Left ventricle myocardium superior (tissue), 1 donor: ENCODE data around the gene TCF23. TPM values are rescaled to one million over a fixed set of nuclear protein-coding genes. Genes with fewer than 3 reads are reported as not detected.

Source experiments
- total RNA-seq: library from RNA; stranded (reverse); fragmentation: NEBNext Ultra II Directional; extraction: Animal tissue kit (Norgen Biotek cat#: 25700); gene quantifications from one replicate; pipeline ENCODE4 v1.2.1, GENCODE V29; 2021
- donor health status: DM: no; HTN: yes; CAD: no; lungs with severe emphysema.

Gene TCF23
- total RNA-seq, 1 donor from 2014 or later = 0.10 TPM

Other genes starting within 250 kb of the TCF23 start
- gene MAPRE3, start 178.4 kb upstream of the TCF23 start, total RNA-seq = 52.4 TPM
- 30.9 TPM for gene TMEM214, start 116.0 kb upstream of the TCF23 start, total RNA-seq
- 9.4 TPM for gene AGBL5, start 97.3 kb upstream of the TCF23 start, total RNA-seq
- gene OST4, start 77.3 kb upstream of the TCF23 start, total RNA-seq = 374 TPM
- gene EMILIN1, start 70.4 kb upstream of the TCF23 start, total RNA-seq = 15.7 TPM
- 4.0 TPM for gene KHK, start 62.2 kb upstream of the TCF23 start, total RNA-seq
- 0.87 TPM for gene CGREF1, start 29.9 kb upstream of the TCF23 start, total RNA-seq
- 2.0 TPM for gene ABHD1, start 25.2 kb upstream of the TCF23 start, total RNA-seq
- 51.1 TPM for gene PREB, start 14.4 kb upstream of the TCF23 start, total RNA-seq
- not detected for gene PRR30, start 9.6 kb upstream of the TCF23 start, total RNA-seq
- gene ATRAID, start 63.0 kb downstream of the TCF23 start, total RNA-seq = 112 TPM
- gene SLC5A6, start 63.3 kb downstream of the TCF23 start, total RNA-seq = 13.3 TPM
- gene CAD, start 68.4 kb downstream of the TCF23 start, total RNA-seq = 8.5 TPM
- 9.4 TPM for gene SLC30A3, start 114.0 kb downstream of the TCF23 start, total RNA-seq
- gene DNAJC5G, start 126.4 kb downstream of the TCF23 start, total RNA-seq = 2.1 TPM
- 291 TPM for gene TRIM54, start 133.4 kb downstream of the TCF23 start, total RNA-seq
- 0.55 TPM for gene UCN, start 159.4 kb downstream of the TCF23 start, total RNA-seq
- 47.2 TPM for gene MPV17, start 174.1 kb downstream of the TCF23 start, total RNA-seq
- gene GTF3C2, start 207.8 kb downstream of the TCF23 start, total RNA-seq = 19.8 TPM
- 40.9 TPM for gene EIF2B4, start 221.3 kb downstream of the TCF23 start, total RNA-seq
- gene SNX17, start 221.6 kb downstream of the TCF23 start, total RNA-seq = 61.2 TPM
- 6.5 TPM for gene ZNF513, start 231.7 kb downstream of the TCF23 start, total RNA-seq